VCaP (cell line): ENCODE measurements around the gene MAX.

Experiments
- H3K27ac ChIP-seq: fragments of 450-650 bp; 2 replicates; pipeline ENCODE4 v1.5.1; 2017
- CTCF ChIP-seq: fragments of 450-650 bp; conservative IDR thresholded peaks from 2 replicates; pipeline ENCODE4 v1.5.1; 2017; ENCODE audit warnings: mild to moderate bottlenecking, moderate library complexity

Gene MAX

DNA sequence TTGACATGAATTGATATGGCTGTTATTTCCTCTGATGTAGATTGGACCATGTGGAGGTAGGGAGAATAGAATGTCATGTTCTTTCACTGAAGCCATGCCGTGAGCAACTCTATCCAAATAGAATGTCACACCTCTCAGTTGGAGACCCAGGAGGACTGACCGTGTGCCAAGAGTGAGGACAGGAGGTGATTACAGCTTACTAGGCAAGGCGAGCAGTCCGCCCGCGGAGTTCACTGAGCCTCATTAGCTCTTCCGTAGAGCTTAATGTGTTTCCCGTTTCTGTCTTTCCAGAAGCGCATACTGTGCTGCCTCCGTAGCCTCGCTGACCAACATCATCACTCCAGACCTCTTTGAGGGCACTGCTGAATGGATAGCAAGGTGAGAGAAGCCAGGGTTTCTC is 70.0 kb downstream of the MAX start:
- H3K27ac ChIP-seq: peak overlapping the region; percentile 42
- TF ChIP-seq CTCF: no peak

DNA sequence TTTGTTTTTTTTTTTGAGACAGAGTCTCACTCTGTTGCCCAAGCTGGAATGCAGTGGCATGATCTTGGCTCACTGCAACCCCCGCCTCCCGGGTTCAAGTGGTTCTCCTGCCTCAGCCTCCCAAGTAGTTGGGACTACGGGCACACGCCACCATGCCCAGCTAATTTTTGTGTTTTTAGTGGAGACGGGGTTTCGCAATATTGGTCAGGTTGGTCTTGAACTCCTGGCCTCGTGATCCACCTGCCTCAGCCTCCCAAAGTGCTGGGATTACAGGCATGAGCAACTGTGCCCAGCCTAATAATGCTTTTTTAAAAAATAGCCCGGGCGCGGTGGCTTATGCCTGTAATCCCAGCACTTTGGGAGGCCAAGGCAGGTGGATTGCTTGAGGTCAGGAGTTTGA is 71.0 kb downstream of the MAX start:
- peak overlapping the region; percentile 42 for H3K27ac ChIP-seq

- no peak for TF ChIP-seq CTCF
- peak overlapping the region; percentile 69 for H3K27ac ChIP-seq
Measured at GRCh38 chr14:65028937-65029336, 73.4 kb downstream of the MAX start.

DNA sequence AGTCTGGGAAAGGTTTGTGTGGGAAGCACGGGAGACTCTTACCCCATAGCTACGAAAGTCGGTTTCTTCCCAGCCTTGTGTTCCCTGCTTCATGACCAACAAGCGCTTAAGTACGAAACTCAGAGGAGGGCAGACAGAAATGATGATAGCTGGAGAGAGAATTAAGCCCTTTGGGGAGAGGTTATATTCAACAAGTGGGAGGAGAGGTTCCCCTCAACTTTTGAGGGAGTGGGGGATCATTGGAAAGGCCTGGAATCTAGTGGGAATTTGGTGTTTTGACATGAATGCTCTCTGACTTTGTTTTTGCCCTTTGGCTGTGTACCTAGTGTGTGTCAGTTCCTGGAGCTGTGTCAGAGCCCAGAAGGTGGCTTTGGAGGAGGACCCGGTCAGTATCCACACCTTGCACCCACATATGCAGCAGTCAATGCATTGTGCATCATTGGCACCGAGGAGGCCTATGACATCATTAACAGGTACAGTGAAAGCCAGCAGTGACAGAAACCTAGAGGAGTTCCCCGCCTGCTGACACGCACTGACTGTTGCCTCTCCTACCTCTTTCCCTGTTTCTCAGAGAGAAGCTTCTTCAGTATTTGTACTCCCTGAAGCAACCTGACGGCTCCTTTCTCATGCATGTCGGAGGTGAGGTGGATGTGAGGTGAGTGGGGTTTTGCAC is 75.1 kb downstream of the MAX start:
- no peak for TF ChIP-seq CTCF
- H3K27ac ChIP-seq: peak overlapping the region; percentile 69

- TF ChIP-seq CTCF: no peak
- peak overlapping the region; percentile 69 for H3K27ac ChIP-seq
Measured at GRCh38 chr14:65026526-65026925, 75.8 kb downstream of the MAX start.

GRCh38 chr14:65025818-65026217 is 76.5 kb downstream of the MAX start:
- no peak for TF ChIP-seq CTCF
- H3K27ac ChIP-seq: peak overlapping the region; percentile 69
